GM12865 (cell line): ENCODE results near the gene ANAPC10.

Experiments used
- DNase-seq: peaks from one replicate; pipeline ENCODE4 v3.0.0; 2010; ENCODE audit warnings: low read depth
- H3K4me3 ChIP-seq: 2 replicates; pipeline ENCODE4 v1.5.1; 2011; ENCODE audit warnings: mild to moderate bottlenecking, low read depth, low read length, control low read depth
- TF ChIP-seq, protein P1 (sequence below): IDR thresholded peaks from 2 replicates; pipeline ENCODE4 v1.5.1; 2011; ENCODE audit warnings: low read length, control low read depth, low read depth, inconsistent platforms; ENCODE audit not compliant: insufficient read depth; ENCODE audit errors: missing control alignments

ANAPC10 gene

DNA sequence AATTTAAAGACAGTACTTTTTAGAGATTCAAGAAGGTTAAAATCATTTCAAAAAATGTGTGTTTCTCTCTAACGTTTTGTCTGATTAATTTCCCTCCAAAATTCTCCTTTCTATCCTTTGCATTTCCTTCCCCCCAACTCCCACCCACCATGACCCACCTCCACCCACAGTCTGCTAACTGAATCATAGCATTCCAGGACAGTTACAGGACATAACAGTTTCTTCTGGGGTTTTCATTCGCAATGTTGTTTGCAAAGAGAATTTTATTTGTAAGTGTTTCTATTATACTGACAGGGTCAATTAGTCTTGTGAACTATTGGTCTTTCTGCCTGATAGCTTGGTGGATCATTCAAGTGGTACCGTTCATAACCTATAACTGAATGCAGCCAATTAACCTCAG lies 53.7 kb downstream of the ANAPC10 start:
- no peak for DNase-seq
- TF ChIP-seq, protein P1, sequence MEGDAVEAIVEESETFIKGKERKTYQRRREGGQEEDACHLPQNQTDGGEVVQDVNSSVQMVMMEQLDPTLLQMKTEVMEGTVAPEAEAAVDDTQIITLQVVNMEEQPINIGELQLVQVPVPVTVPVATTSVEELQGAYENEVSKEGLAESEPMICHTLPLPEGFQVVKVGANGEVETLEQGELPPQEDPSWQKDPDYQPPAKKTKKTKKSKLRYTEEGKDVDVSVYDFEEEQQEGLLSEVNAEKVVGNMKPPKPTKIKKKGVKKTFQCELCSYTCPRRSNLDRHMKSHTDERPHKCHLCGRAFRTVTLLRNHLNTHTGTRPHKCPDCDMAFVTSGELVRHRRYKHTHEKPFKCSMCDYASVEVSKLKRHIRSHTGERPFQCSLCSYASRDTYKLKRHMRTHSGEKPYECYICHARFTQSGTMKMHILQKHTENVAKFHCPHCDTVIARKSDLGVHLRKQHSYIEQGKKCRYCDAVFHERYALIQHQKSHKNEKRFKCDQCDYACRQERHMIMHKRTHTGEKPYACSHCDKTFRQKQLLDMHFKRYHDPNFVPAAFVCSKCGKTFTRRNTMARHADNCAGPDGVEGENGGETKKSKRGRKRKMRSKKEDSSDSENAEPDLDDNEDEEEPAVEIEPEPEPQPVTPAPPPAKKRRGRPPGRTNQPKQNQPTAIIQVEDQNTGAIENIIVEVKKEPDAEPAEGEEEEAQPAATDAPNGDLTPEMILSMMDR, result no peak

DNA sequence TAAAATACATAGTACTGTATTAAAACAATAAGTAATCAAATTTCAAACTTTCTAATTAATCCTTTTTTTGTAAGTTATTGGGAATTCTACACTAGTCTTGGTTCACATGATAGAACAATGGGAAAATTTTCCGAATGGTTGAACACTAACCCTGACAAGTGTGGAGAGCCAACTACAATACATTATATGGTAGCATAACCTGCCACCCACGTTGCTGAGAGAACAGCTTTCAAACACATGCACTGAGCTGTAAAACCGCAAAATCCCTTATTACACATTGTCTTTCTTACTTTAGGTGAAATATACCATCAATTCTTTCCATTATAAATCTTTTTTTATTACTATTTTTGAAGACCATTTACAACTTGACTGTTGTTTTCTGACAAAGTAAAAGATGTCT lies 54.7 kb downstream of the ANAPC10 start:
- no peak for DNase-seq
- TF ChIP-seq, protein P1, result no peak

More for the DNA sequence above, 53.7 kb downstream of the ANAPC10 start:
- no peak overlapping the region for H3K4me3 ChIP-seq

DNA sequence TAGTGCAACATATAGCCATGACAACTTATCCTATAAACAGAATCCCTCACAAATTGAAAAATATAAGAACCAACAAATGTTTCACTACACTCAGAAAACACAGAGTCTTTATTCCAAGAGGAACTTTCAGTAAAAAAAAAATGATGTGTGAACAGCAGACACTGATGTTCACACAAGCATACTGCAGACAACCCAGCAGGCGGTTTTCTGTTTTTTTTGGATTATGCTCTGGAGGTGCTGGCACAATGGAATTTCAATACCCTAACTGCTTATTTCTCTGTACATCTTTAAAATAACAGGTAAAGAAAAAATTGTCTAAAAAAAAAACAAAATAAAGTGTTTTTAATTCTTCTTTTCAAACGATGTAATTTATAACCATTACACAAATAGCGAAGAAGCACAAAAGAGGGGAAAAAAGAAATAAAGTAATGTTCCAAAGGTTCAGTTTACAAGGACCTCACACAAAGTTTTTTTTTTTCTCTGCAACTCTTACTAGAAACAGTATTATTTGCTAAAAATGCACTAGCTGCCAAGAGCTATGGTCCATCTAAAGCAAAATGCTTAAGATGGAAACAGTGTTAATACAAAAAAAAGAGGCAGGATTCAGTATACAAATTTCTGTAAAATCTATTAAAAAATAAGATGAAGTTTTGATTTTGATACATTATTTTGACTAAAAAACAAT lies 55.3 kb downstream of the ANAPC10 start:
- DNase-seq, result no peak
- TF ChIP-seq, protein P1, result no peak
- no peak overlapping the region for H3K4me3 ChIP-seq

More for the DNA sequence above, 54.7 kb downstream of the ANAPC10 start:
- no peak overlapping the region for H3K4me3 ChIP-seq

DNA sequence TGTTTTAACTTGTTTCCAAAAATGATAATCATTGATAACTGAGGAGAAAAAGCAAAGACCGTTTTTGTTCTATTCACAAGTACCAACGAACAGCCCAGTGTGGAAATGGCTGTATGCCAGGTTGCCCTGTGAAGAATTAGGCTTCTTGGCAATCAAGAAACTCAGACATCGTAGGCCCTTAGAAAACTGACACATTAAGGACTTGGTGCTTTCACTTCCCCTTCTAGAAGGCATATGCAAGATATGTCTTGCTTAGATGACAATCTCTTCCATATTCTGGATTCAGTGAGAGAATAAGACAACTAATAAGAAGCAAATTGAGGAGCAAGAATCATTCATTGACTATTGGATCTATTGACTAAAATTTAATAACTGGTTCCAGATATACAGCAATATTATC lies 56.6 kb downstream of the ANAPC10 start:
- TF ChIP-seq, protein P1, result no peak
- DNase-seq, result peak; percentile 73
- H3K4me3 ChIP-seq, result no peak overlapping the region

DNA sequence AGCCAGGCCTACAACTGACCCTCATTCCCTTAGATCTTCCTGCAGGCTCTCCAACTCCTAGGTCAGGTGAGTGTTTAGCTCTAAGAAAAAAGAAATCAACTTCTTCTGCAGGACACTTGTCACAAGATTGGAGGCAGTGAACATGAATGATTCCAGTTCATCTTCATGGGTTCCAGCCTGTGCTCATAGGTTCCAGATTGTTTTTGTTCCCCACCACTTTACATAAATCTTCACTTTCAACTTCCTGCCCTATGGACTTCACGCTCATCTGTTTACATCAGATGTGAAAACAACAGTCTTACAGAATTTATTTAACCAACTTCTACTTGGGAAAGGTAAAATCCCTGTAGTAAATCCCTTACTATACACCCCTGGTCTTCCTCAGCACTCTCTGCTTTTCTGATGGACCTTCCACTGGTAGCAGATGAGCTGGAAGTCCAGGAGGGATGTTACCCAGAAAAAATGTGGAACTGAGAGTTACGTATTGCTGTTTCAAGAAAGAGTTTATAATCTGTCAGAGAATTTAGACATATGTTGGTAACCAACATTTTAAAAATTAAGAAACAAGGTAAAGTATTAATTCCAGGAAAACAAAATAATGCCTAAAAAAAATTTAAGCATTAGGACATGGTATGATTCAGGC lies 62.4 kb downstream of the ANAPC10 start:
- H3K4me3 ChIP-seq, result no peak overlapping the region
- TF ChIP-seq, protein P1, result no peak
- DNase-seq, result no peak

DNA sequence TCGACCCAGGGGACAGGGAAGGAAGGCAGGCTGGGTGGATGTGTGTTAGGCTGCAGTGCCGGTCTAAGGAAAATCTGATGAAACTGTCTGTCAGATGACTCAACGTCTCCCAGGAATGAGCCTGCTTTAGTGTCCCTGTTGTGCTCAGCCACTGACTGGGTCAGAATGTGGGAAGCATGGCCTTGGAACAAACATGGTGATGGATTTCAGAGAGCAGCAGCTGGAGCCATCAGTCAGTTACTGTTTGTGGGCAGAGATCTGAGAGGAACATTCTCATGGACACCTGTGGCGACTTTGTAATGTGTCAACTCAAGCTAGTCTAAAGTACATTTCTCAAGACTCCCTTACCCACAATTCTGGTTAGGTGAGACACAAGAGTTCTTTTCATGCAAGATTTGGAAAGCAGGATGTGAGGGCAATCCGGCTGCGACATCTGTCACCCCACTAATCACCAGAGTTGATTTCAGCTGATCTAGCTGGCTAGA lies 63.2 kb downstream of the ANAPC10 start:
- H3K4me3 ChIP-seq, result no peak overlapping the region
- no peak for DNase-seq
- TF ChIP-seq, protein P1, result no peak
